Fibroblast of pulmonary artery (primary cell): ENCODE measurements around the gene RDH12.

Experiments
- DNase-seq: peaks from one replicate; pipeline ENCODE4 v3.0.0-alpha.2; 2010; ENCODE audit warnings: low read depth
- H3K4me3 ChIP-seq: replicated peaks from 2 replicates; pipeline ENCODE4 v1.5.1; 2011; ENCODE audit warnings: low read depth, mild to moderate bottlenecking, control low read depth, low read length, moderate library complexity
- TF ChIP-seq, protein P1 (sequence below): IDR thresholded peaks from 2 replicates; pipeline ENCODE4 v1.5.1; 2011; ENCODE audit warnings: mild to moderate bottlenecking, control low read depth, low read length, inconsistent platforms; ENCODE audit errors: missing control alignments

The RDH12 gene

DNA sequence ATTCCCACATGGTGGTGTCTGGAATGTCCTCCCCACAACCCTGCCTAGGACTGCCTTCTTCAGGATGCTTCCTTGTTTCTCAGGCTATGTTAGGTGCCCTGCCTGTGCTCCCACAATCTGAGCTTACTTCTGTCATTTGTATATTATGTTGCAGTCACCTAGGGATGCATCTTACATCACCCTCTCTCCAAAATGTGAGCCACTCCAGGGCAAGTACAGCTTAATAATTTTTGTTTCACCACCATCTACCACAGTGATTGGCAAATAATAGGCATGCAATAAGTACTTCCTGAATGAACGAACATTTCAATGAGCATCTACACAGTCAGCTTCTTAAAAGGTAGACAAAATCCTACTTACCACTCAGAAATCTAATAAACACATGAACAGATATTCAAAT, 77.1 kb downstream of the RDH12 start:
- DNase-seq: no peak
- no peak overlapping the region for H3K4me3 ChIP-seq
- TF ChIP-seq, protein P1, sequence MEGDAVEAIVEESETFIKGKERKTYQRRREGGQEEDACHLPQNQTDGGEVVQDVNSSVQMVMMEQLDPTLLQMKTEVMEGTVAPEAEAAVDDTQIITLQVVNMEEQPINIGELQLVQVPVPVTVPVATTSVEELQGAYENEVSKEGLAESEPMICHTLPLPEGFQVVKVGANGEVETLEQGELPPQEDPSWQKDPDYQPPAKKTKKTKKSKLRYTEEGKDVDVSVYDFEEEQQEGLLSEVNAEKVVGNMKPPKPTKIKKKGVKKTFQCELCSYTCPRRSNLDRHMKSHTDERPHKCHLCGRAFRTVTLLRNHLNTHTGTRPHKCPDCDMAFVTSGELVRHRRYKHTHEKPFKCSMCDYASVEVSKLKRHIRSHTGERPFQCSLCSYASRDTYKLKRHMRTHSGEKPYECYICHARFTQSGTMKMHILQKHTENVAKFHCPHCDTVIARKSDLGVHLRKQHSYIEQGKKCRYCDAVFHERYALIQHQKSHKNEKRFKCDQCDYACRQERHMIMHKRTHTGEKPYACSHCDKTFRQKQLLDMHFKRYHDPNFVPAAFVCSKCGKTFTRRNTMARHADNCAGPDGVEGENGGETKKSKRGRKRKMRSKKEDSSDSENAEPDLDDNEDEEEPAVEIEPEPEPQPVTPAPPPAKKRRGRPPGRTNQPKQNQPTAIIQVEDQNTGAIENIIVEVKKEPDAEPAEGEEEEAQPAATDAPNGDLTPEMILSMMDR: no peak

GRCh38 chr14:67782090-67782489, 80.4 kb downstream of the RDH12 start:
- no peak overlapping the region for H3K4me3 ChIP-seq
- no peak for DNase-seq
- TF ChIP-seq, protein P1: no peak
